H1 (cell line): ENCODE results near the gene MMP3. TPM values are rescaled to one million over a fixed set of nuclear protein-coding genes. Genes with fewer than 3 reads are reported as not detected.

Source experiments
- CTCF ChIA-PET: fragments of 300-600 bp; sonication (Branson Sonifier 250); formaldehyde crosslinking; loops from one replicate; lab custom pipeline; 2021; ENCODE audit not compliant: partially characterized antibody; lab: Charles Lee
- POLR2A ChIA-PET: fragments of 300-600 bp; sonication (Branson Sonifier 250); formaldehyde crosslinking; loops from one replicate; lab custom pipeline; 2021; ENCODE audit warnings: inconsistent platforms; ENCODE audit not compliant: partially characterized antibody; lab: Charles Lee
- DNase-seq, 2 experiments: peaks; one replicate each; pipeline versions ENCODE4 v3.0.0 to v3.0.0-alpha.2; 2010 to 2022; ENCODE audit warnings: low spot score in 2 of 2, low read depth in 1 of 2, mixed read lengths in 1 of 2
- FAIRE-seq: peaks from 2 replicates; lab custom pipeline; 2011; peaks lifted over from hg19 to GRCh38; lab: Jason Lieb, UNC
- H2AFZ ChIP-seq: 2 replicates; pipeline ENCODE4 v1.8.1; 2012; ENCODE audit warnings: low read length, inconsistent platforms
- H2AK5ac ChIP-seq: 2 replicates; pipeline ENCODE4 v1.6.1; 2013; ENCODE audit warnings: low read depth, low read length
- H2BK120ac ChIP-seq: replicated peaks from 2 replicates; pipeline ENCODE3; 2013; ENCODE audit warnings: low read depth, low read length, inconsistent platforms
- H2BK12ac ChIP-seq: 2 replicates; pipeline ENCODE4 v1.6.1; 2013; ENCODE audit warnings: low read depth, low read length
- H2BK15ac ChIP-seq: 2 replicates; pipeline ENCODE4 v1.6.1; 2013; ENCODE audit warnings: low read length
- H2BK20ac ChIP-seq: 2 replicates; pipeline ENCODE4 v1.6.1; 2013; ENCODE audit warnings: low read length
- H2BK5ac ChIP-seq: 2 replicates; pipeline ENCODE4 v1.6.1; 2013; ENCODE audit warnings: low read depth, low read length
- H3K14ac ChIP-seq: 2 replicates; pipeline ENCODE4 v1.6.1; 2013; ENCODE audit warnings: inconsistent platforms; ENCODE audit not compliant: insufficient read length
- H3K18ac ChIP-seq: 2 replicates; pipeline ENCODE4 v1.6.1; 2013; ENCODE audit warnings: low read length; ENCODE audit errors: extremely low read depth
- H3K23ac ChIP-seq: 2 replicates; pipeline ENCODE4 v1.6.1; 2013; ENCODE audit warnings: inconsistent platforms; ENCODE audit not compliant: insufficient read length
- H3K23me2 ChIP-seq: 2 replicates; pipeline ENCODE4 v1.6.1; 2013; ENCODE audit warnings: low read depth, low read length
- H3K27ac ChIP-seq: 2 replicates; pipeline ENCODE4 v1.6.1; 2011; ENCODE audit warnings: low read depth, low read length, inconsistent platforms
- H3K27me3 ChIP-seq, 4 experiments: replicated peaks in 1 of 4; 1 replicate in 1 of 4; 2 replicates in 3 of 4; pipeline versions ENCODE4 v1.6.1 to v1.8.1; 2011 to 2013; ENCODE audit warnings: low read length in 3 of 4, mild to moderate bottlenecking in 3 of 4, inconsistent platforms in 2 of 4, mixed read lengths in 2 of 4, moderate library complexity in 1 of 4; ENCODE audit not compliant: control insufficient read depth in 3 of 4, insufficient read depth in 3 of 4; ENCODE audit errors: extremely low read depth in 1 of 4
- H3K36me3 ChIP-seq, 4 experiments: 2 replicates each; pipeline versions ENCODE4 v1.6.1 to v1.8.1; 2011 to 2013; ENCODE audit warnings: mild to moderate bottlenecking in 4 of 4, low read length in 3 of 4, moderate library complexity in 2 of 4, control low read depth in 1 of 4, inconsistent platforms in 1 of 4; ENCODE audit not compliant: insufficient read depth in 4 of 4, control insufficient read depth in 2 of 4
- H3K4ac ChIP-seq: replicated peaks from 2 replicates; pipeline ENCODE3; 2013; ENCODE audit warnings: low read length, low read depth, mixed read lengths, inconsistent platforms; ENCODE audit not compliant: insufficient read length
- H3K4me1 ChIP-seq, 4 experiments: replicated peaks in 1 of 4; 1 replicate in 1 of 4; 2 replicates in 3 of 4; pipeline versions ENCODE4 v1.6.1 to v1.8.1; 2011 to 2013; ENCODE audit warnings: low read length in 3 of 4, inconsistent platforms in 2 of 4, mixed read lengths in 1 of 4; ENCODE audit not compliant: insufficient read depth in 4 of 4, control insufficient read depth in 3 of 4
- H3K4me2 ChIP-seq, 2 experiments: 2 replicates each; pipeline versions ENCODE4 v1.6.1 to v1.8.1; 2011 to 2013; ENCODE audit warnings: low read depth in 2 of 2, low read length in 2 of 2, control low read depth in 1 of 2, inconsistent platforms in 1 of 2, mild to moderate bottlenecking in 1 of 2; ENCODE audit not compliant: insufficient read depth in 1 of 2
- H3K4me3 ChIP-seq, 4 experiments: fragments of 200-600, 300-600 bp in 1 of 4; sonication (generic), shearing (Covaris generic), sonication (Bioruptor Twin) in 1 of 4; 2 replicates each; pipeline versions ENCODE4 v1.5.1 to v1.8.1; 2011 to 2016; ENCODE audit warnings: low read length in 4 of 4, low read depth in 3 of 4, control low read depth in 2 of 4, inconsistent platforms in 2 of 4, mild to moderate bottlenecking in 2 of 4, mixed read lengths in 1 of 4, moderate library complexity in 1 of 4; ENCODE audit not compliant: insufficient read depth in 2 of 4; ENCODE audit errors: extremely low read depth in 1 of 4
- H3K56ac ChIP-seq: replicated peaks from 2 replicates; pipeline ENCODE3; 2013; ENCODE audit warnings: low read depth, mild to moderate bottlenecking, mixed read lengths, low read length, inconsistent platforms; ENCODE audit not compliant: insufficient read length
- H3K79me1 ChIP-seq: 2 replicates; pipeline ENCODE4 v1.6.1; 2013; ENCODE audit warnings: low read depth, low read length, control low read depth
- H3K79me2 ChIP-seq, 2 experiments: 2 replicates each; pipeline versions ENCODE4 v1.6.1 to v1.8.1; 2012 to 2013; ENCODE audit warnings: low read length in 2 of 2, mild to moderate bottlenecking in 2 of 2, inconsistent platforms in 1 of 2; ENCODE audit not compliant: insufficient read depth in 2 of 2, control insufficient read depth in 1 of 2
- H3K9ac ChIP-seq, 4 experiments: replicated peaks in 1 of 4; 1 replicate in 1 of 4; 2 replicates in 3 of 4; pipeline versions ENCODE4 v1.6.1 to v1.8.1; 2011 to 2013; ENCODE audit warnings: low read depth in 3 of 4, low read length in 3 of 4, control low read depth in 2 of 4, mild to moderate bottlenecking in 2 of 4, moderate library complexity in 2 of 4, inconsistent platforms in 1 of 4; ENCODE audit errors: extremely low read depth in 1 of 4
- H3K9me3 ChIP-seq, 2 experiments: 2 replicates each; pipeline versions ENCODE4 v1.6.1 to v1.8.1; 2012 to 2013; ENCODE audit warnings: mild to moderate bottlenecking in 2 of 2, moderate library complexity in 2 of 2, control low read depth in 1 of 2, inconsistent platforms in 1 of 2, low read depth in 1 of 2, low read length in 1 of 2, mixed read lengths in 1 of 2; ENCODE audit not compliant: insufficient read depth in 2 of 2
- H4K20me1 ChIP-seq, 2 experiments: replicated peaks in 1 of 2; 2 replicates each; pipeline versions ENCODE3 to v1.8.1; 2011 to 2013; ENCODE audit warnings: inconsistent platforms in 2 of 2, low read length in 2 of 2, mild to moderate bottlenecking in 1 of 2; ENCODE audit not compliant: insufficient read depth in 2 of 2, control insufficient read depth in 1 of 2
- H4K5ac ChIP-seq: 2 replicates; pipeline ENCODE4 v1.6.1; 2013; ENCODE audit warnings: low read length, low read depth, mixed read lengths, inconsistent platforms; ENCODE audit not compliant: insufficient read length
- H4K8ac ChIP-seq: 2 replicates; pipeline ENCODE4 v1.8.0; 2013; ENCODE audit warnings: mild to moderate bottlenecking, moderate library complexity, low read length, inconsistent platforms; ENCODE audit not compliant: insufficient read depth; ENCODE audit errors: extremely low read depth
- H4K91ac ChIP-seq: replicated peaks from 2 replicates; pipeline ENCODE3; 2013; ENCODE audit warnings: low read length, mixed read lengths, inconsistent platforms; ENCODE audit not compliant: insufficient read length
- BACH1 ChIP-seq: IDR thresholded peaks from 2 replicates; pipeline ENCODE4 v1.6.1; 2012; ENCODE audit warnings: low read length, improper control_type of control experiment
- CBX5 ChIP-seq: fragments of 300-800, 300-1000 bp; sonication (generic); IDR thresholded peaks from 2 replicates; pipeline ENCODE4 v1.7.1; 2016; ENCODE audit warnings: antibody characterized with exemption, low read length, low read depth
- CHD2 ChIP-seq: IDR thresholded peaks from 2 replicates; pipeline ENCODE4 v1.6.1; 2012; ENCODE audit warnings: low read length, improper control_type of control experiment
- CTBP2 ChIP-seq: IDR thresholded peaks from 2 replicates; pipeline ENCODE4 v1.7.0; 2011; ENCODE audit warnings: borderline replicate concordance, mild to moderate bottlenecking, moderate library complexity, mixed read lengths, low read length; ENCODE audit not compliant: insufficient read depth, insufficient read length
- FOSL1 ChIP-seq: IDR thresholded peaks from 2 replicates; pipeline ENCODE4 v1.6.1; 2011; ENCODE audit warnings: mild to moderate bottlenecking, low read depth, low read length, moderate library complexity; ENCODE audit not compliant: insufficient read depth
- GTF2F1 ChIP-seq: IDR thresholded peaks from 2 replicates; pipeline ENCODE4 v1.6.1; 2012; ENCODE audit warnings: low read depth, low read length, improper control_type of control experiment, borderline replicate concordance
- JUND ChIP-seq: IDR thresholded peaks from 2 replicates; pipeline ENCODE4 v1.6.1; 2011; ENCODE audit warnings: mild to moderate bottlenecking, improper control_type of control experiment, low read length
- MAFK ChIP-seq: IDR thresholded peaks from 2 replicates; pipeline ENCODE4 v1.6.1; 2012; ENCODE audit warnings: low read depth, mild to moderate bottlenecking, improper control_type of control experiment, low read length
- SIN3A ChIP-seq, 2 experiments: IDR thresholded peaks in 1 of 2; conservative IDR thresholded peaks in 1 of 2; 2 replicates each; pipeline ENCODE4 v1.6.1; 2011 to 2012; ENCODE audit warnings: low read length in 2 of 2, improper control_type of control experiment in 1 of 2, low read depth in 1 of 2, mild to moderate bottlenecking in 1 of 2
- SIRT6 ChIP-seq: IDR thresholded peaks from one replicate; pipeline ENCODE4 v1.7.1; 2012; ENCODE audit warnings: low read length, inconsistent platforms
- TAF1 ChIP-seq: IDR thresholded peaks from 2 replicates; pipeline ENCODE4 v1.6.1; 2011; ENCODE audit warnings: mild to moderate bottlenecking, low read depth, low read length
- TCF12 ChIP-seq: IDR thresholded peaks from 2 replicates; pipeline ENCODE4 v1.6.1; 2011; ENCODE audit warnings: low read depth, mild to moderate bottlenecking, low read length
- YY1 ChIP-seq: IDR thresholded peaks from 2 replicates; pipeline ENCODE4 v1.6.1; 2011; ENCODE audit warnings: low read depth, mild to moderate bottlenecking, low read length
- WGBS, 2 experiments: shearing (Covaris generic) in 1 of 2; methylation state at CpG; one replicate each; pipeline versions ENCODE4 v1.1.6 to v1.1.7; 2013 to 2015; ENCODE audit warnings: low lambda C conversion rate in 2 of 2, mixed read lengths in 2 of 2, inconsistent platforms in 1 of 2, low coverage in 1 of 2, missing lambda C conversion rate in 1 of 2; ENCODE audit not compliant: insufficient replicate concordance in 2 of 2, insufficient coverage in 1 of 2, insufficient read length in 1 of 2; ENCODE audit errors: extremely low coverage in 1 of 2, missing lambda C conversion rate in 1 of 2; 5-methylcytosine and 5-hydroxymethylcytosine counted together
- polyA plus RNA-seq, 7 experiments: library from polyadenylated mRNA; depleted of rRNA in 3 of 7; stranded (reverse) in 5 of 7; unstranded in 2 of 7; fragments of >200 nt in 5 of 7; fragments of 200-250 nt in 2 of 7; gene quantifications; 1 replicate in 5 of 7; 2 replicates in 1 of 7; 4 replicates in 1 of 7; pipeline versions ENCODE4 v1.2.1 to v1.2.3, GENCODE V29; 2011 to 2013; ENCODE audit warnings: missing spikeins in 2 of 7, mixed read lengths in 2 of 7
- total RNA-seq: library from RNA; stranded (reverse); fragmentation: NEBNext Ultra II Directional; extraction: Animal tissue kit (Norgen Biotek cat#: 25700); gene quantifications from 2 replicates; pipeline ENCODE4 v1.2.1, GENCODE V29; 2021

The MMP3 gene
- total and polyA plus RNA-seq, 2 of the 8 experiments (the other 6 are each of a cell fraction or from before 2014, with no cell fraction given): not detected

- Histone ChIP-seq H4K20me1 (no peaks in the 10 kb centered on the region), H3K27me3 (no peaks in the 10 kb centered on the region), H3K79me1 (no peaks in the 10 kb centered on the region), H3K4me1 (no peaks in the 10 kb centered on the region), H2BK5ac (no peak overlapping the region), H4K91ac (no peak overlapping the region), H2BK20ac (no peak overlapping the region), H2BK15ac (no peak overlapping the region), H3K9ac (no peak overlapping the region), H2BK120ac (no peak overlapping the region), H2BK12ac (no peak overlapping the region), H3K18ac (no peak overlapping the region), H3K9me3 (no peaks in the 10 kb centered on the region), H3K56ac (no peak overlapping the region), H2AFZ (no peak overlapping the region), H2AK5ac (no peak overlapping the region), H3K14ac (no peak overlapping the region), H3K4me2 (no peak overlapping the region), H3K4ac (no peak overlapping the region), H4K5ac (no peak overlapping the region), H3K4me3 (no peak overlapping the region), H3K23me2 (no peaks in the 10 kb centered on the region), H3K27ac (no peak overlapping the region), H3K79me2 (no peaks in the 10 kb centered on the region), H3K23ac (no peak overlapping the region), H3K36me3 (no peaks in the 10 kb centered on the region), H4K8ac (no peak overlapping the region)
- WGBS, 2 experiments: 87% methylated on average over 8 of the region's 8 CpGs; no CpG with 5 or more reads in 1 of the 2 experiments
- TF ChIP-seq YY1 (no peak), TAF1 (no peak), GTF2F1 (no peak), SIRT6 (no peak), JUND (no peak), MAFK (no peak), SIN3A (conservative IDR thresholded peaks at IDR 0.05 in 1 of 2, IDR thresholded peaks at IDR 0.05 in 1 of 2; ENCODE audit: low read depth in 1 of 2, low read length in 2 of 2) (no peak), CBX5 (no peak), BACH1 (no peak), CTBP2 (no peak), TCF12 (no peak), FOSL1 (no peak), CHD2 (no peak)
- FAIRE-seq (no peak), DNase-seq (no peak)
- POLR2A ChIA-PET: no interaction called here
- CTCF ChIA-PET: interaction anchor here (1.2 to 6.1 kb wide), 2 partner anchors 6 to 54 kb away, joined by 6 to 57 read pairs; partner anchors contain the start of gene MMP10
These were observed 54.9 kb downstream of the MMP3 start for GRCh38 chr11:102788334-102788995.
